K562 (cell line): ENCODE measurements around the gene CDKN2C. TPM values are rescaled to one million over a fixed set of nuclear protein-coding genes. Genes with fewer than 3 reads are reported as not detected.
A peak's percentile ranks its signal among the peaks of the same experiment; 100 is the strongest.

Experiments
- ARID1B ChIP-seq: fragments of 450-650 bp; IDR thresholded peaks from 2 replicates; pipeline ENCODE4 v1.6.1; 2016; ENCODE audit warnings: antibody characterized with exemption, mild to moderate bottlenecking, inconsistent platforms
- BDP1 ChIP-seq: IDR thresholded peaks from 3 replicates; pipeline ENCODE4 v1.6.1; 2011; ENCODE audit not compliant: insufficient read length, insufficient read depth
- CBFA2T3 ChIP-seq: fragments of 450-650 bp; IDR thresholded peaks from 2 replicates; pipeline ENCODE4 v1.6.1; 2017
- CTBP1 ChIP-seq: fragments of 450-650 bp; IDR thresholded peaks from 2 replicates; pipeline ENCODE4 v1.6.1; 2016; ENCODE audit warnings: borderline replicate concordance
- DPF2 ChIP-seq: fragments of 450-650 bp; IDR thresholded peaks from 2 replicates; pipeline ENCODE4 v1.6.1; 2016
- ELF4 ChIP-seq: fragments of 450-650 bp; formaldehyde crosslinking; IDR thresholded peaks from 2 replicates; pipeline ENCODE4 v1.4.0; 2022; ENCODE audit warnings: missing genetic modification characterization
- EWSR1 ChIP-seq: fragments of 450-650 bp; IDR thresholded peaks from 2 replicates; pipeline ENCODE4 v1.6.1; 2018; ENCODE audit warnings: borderline replicate concordance, mild to moderate bottlenecking, low read depth, moderate library complexity; ENCODE audit not compliant: partially characterized antibody
- HMG20A ChIP-seq: fragments of 450-650 bp; formaldehyde crosslinking; conservative IDR thresholded peaks from 2 replicates; pipeline ENCODE4 v1.4.0; 2020; ENCODE audit warnings: mild to moderate bottlenecking, mixed read lengths
- HNRNPLL ChIP-seq: fragments of 200-400 bp; formaldehyde crosslinking; IDR thresholded peaks from 2 replicates; pipeline ENCODE4 v1.6.1; 2017; ENCODE audit warnings: low read length, low read depth, mild to moderate bottlenecking; ENCODE audit not compliant: poor library complexity, severe bottlenecking
- IRF2 ChIP-seq: sonication (generic); formaldehyde crosslinking; IDR thresholded peaks from 2 replicates; pipeline ENCODE4 v1.8.1; 2022; ENCODE audit warnings: mild to moderate bottlenecking, missing genetic modification reagents
- MEF2A ChIP-seq: IDR thresholded peaks from 2 replicates; pipeline ENCODE4 v1.6.1; 2011; ENCODE audit warnings: low read depth, mild to moderate bottlenecking, low read length, moderate library complexity; ENCODE audit not compliant: control insufficient read depth
- NEUROD1 ChIP-seq: fragments of 150-350 bp; IDR thresholded peaks from 2 replicates; pipeline ENCODE4 v1.6.1; 2014; ENCODE audit warnings: borderline replicate concordance, low read length, low read depth; ENCODE audit not compliant: partially characterized antibody
- NFIX ChIP-seq: fragments of 250-450 bp; sonication (Bioruptor Pico); IDR thresholded peaks from 2 replicates; pipeline ENCODE4 v1.4.0; 2020; ENCODE audit warnings: low read depth, mild to moderate bottlenecking, moderate library complexity
- ZFX ChIP-seq: sonication (generic); formaldehyde crosslinking; IDR thresholded peaks from 2 replicates; pipeline ENCODE4 v1.8.0; 2022; ENCODE audit warnings: mild to moderate bottlenecking, missing genetic modification reagents, moderate library complexity
- ZNF175 ChIP-seq: fragments of 200-800 bp; sonication (Bioruptor generic); IDR thresholded peaks from 2 replicates; pipeline ENCODE4 v1.6.1; 2016; ENCODE audit warnings: low read depth, mild to moderate bottlenecking, missing genetic modification characterization, missing compliant biosample characterization
- ZNF551 ChIP-seq: fragments of 250-450 bp; sonication (Bioruptor Pico); IDR thresholded peaks from 2 replicates; pipeline ENCODE4 v1.5.0; 2021; ENCODE audit warnings: mild to moderate bottlenecking, moderate library complexity
- ZNF696 ChIP-seq: fragments of 250-450 bp; sonication (Bioruptor Pico); conservative IDR thresholded peaks from 2 replicates; pipeline ENCODE4 v1.4.0; 2020; ENCODE audit warnings: mild to moderate bottlenecking, moderate library complexity
- ZNF830 ChIP-seq: fragments of 250-450 bp; sonication (Bioruptor Pico); IDR thresholded peaks from 2 replicates; pipeline ENCODE4 v1.5.0; 2021; ENCODE audit warnings: mild to moderate bottlenecking
- polyA plus RNA-seq, 8 experiments: library from polyadenylated mRNA; depleted of rRNA in 4 of 8; stranded (reverse) in 5 of 8; unstranded in 3 of 8; fragments of >200 nt; fragmentation: Nextera tagmentation in 2 of 8; fragmentation: Illumina TruSeq in 1 of 8; extraction: Ambion mirVana in 2 of 8; extraction: Trizol in 1 of 8; gene quantifications; 2 replicates each; pipeline versions ENCODE4 v1.2.1 to v1.2.3, GENCODE V29; 2011 to 2014; ENCODE audit warnings: inconsistent platforms in 1 of 8, missing spikeins in 1 of 8
- total RNA-seq, 7 experiments: library from RNA; depleted of rRNA in 6 of 7; stranded (reverse); fragments of >200 nt in 6 of 7; fragmentation: Illumina TruSeq in 2 of 7; extraction: Trizol in 2 of 7; gene quantifications; 2 replicates each; pipeline versions ENCODE4 v1.2.1 to v1.2.3, GENCODE V29; 2011 to 2021; ENCODE audit warnings: low replicate concordance in 1 of 7
- TF ChIP-seq, protein P1 (sequence below), 3 experiments: IDR thresholded peaks in 2 of 3; conservative IDR thresholded peaks in 1 of 3; 2 replicates each; pipeline ENCODE4 v1.5.1; 2011 to 2012; ENCODE audit warnings: low read length in 3 of 3, mild to moderate bottlenecking in 3 of 3, control low read depth in 2 of 3, improper control_type of control experiment in 1 of 3, inconsistent platforms in 1 of 3, low read depth in 1 of 3, mixed read lengths in 1 of 3, moderate library complexity in 1 of 3; ENCODE audit not compliant: insufficient read depth in 2 of 3
- TF ChIP-seq, protein P2 (sequence below), 2 experiments: fragments of 250-450 bp in 1 of 2; fragments of 450-650 bp in 1 of 2; sonication (Bioruptor Pico) in 1 of 2; IDR thresholded peaks; 2 replicates each; pipeline versions ENCODE4 v1.6.1 to v1.8.0; 2016 to 2021; ENCODE audit warnings: mild to moderate bottlenecking in 2 of 2, moderate library complexity in 2 of 2, missing compliant biosample characterization in 1 of 2, missing genetic modification characterization in 1 of 2
- TF ChIP-seq, protein P3 (sequence below), 2 experiments: IDR thresholded peaks; 2 replicates each; pipeline ENCODE4 v1.6.1; 2012; ENCODE audit warnings: improper control_type of control experiment in 2 of 2, low read depth in 2 of 2, low read length in 2 of 2, borderline replicate concordance in 1 of 2

CDKN2C gene
- total and polyA plus RNA-seq, 9 of the 15 experiments (the other 6 are each of a cell fraction or from before 2014, with no cell fraction given) = 11.9 to 74.3 (median 45.9) TPM

DNA sequence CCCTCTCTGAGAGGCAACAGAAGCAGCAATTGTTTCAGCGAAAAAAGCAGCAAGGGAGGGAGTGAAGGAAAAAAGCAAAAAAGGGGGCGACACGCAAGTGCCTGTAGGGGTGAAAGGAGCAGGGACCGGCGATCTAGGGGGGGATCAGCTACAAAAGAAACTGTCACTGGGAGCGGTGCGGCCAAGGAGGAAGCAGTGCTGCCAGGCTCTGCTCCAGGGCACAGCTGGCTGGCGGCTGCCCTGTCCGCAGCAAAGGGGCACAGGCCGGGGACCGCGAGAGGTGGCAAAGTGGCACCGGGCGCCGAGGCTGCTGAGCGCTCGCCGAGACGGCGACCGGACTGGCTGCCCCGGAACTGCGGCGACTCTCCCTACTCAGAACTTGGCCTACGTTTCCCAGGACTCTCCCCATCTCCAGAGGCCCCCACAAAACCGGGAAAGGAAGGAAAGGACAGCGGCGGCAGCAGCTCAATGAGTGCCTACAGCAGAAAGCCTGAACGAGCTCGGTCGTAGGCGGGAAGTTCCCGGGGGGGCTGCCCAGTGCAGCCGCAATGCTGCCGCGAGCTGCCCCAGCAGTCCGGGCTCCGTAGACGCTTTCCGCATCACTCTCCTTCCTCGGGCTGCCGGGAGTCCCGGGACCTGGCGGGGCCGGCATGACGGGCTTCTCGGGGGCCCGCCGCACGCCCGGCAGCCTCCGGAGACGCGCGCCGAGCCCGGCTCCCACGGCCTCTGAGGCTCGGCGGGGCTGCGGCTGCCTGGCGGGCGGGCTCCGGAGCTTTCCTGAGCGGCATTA is 1.0 kb upstream of the CDKN2C start (continued):
- TF ChIP-seq ZNF551 (CRISPR knock-in tag) = no peak
- TF ChIP-seq HNRNPLL = no peak
- no peak for TF ChIP-seq MEF2A
- no peak for TF ChIP-seq ZNF175
- TF ChIP-seq ARID1B = no peak
- TF ChIP-seq, protein P1, sequence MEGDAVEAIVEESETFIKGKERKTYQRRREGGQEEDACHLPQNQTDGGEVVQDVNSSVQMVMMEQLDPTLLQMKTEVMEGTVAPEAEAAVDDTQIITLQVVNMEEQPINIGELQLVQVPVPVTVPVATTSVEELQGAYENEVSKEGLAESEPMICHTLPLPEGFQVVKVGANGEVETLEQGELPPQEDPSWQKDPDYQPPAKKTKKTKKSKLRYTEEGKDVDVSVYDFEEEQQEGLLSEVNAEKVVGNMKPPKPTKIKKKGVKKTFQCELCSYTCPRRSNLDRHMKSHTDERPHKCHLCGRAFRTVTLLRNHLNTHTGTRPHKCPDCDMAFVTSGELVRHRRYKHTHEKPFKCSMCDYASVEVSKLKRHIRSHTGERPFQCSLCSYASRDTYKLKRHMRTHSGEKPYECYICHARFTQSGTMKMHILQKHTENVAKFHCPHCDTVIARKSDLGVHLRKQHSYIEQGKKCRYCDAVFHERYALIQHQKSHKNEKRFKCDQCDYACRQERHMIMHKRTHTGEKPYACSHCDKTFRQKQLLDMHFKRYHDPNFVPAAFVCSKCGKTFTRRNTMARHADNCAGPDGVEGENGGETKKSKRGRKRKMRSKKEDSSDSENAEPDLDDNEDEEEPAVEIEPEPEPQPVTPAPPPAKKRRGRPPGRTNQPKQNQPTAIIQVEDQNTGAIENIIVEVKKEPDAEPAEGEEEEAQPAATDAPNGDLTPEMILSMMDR (IDR thresholded peaks at IDR 0.05 in 2 of 3, conservative IDR thresholded peaks at IDR 0.05 in 1 of 3; ENCODE audit: insufficient read depth in 2 of 3, low read depth in 1 of 3, low read length in 3 of 3) = peak in 1 of 3 experiments; percentile 21; a peak in 1 of 6 replicates
- TF ChIP-seq ZNF696 (CRISPR knock-in tag) = no peak
- TF ChIP-seq NFIX (CRISPR knock-in tag) = no peak
- no peak for TF ChIP-seq ZNF830 (CRISPR knock-in tag)
- TF ChIP-seq CBFA2T3 = no peak
- TF ChIP-seq BDP1 = no peak
- peak; percentile 62; the same call in 1 of the 2 replicates for TF ChIP-seq ELF4
- TF ChIP-seq IRF2 = no peak
- TF ChIP-seq CTBP1 = no peak; the same call in 1 of the 2 replicates
- TF ChIP-seq ZFX (CRISPR knock-in tag) = no peak
- TF ChIP-seq NEUROD1 = no peak
- peak; percentile 65 for TF ChIP-seq DPF2
- TF ChIP-seq EWSR1 = no peak
- TF ChIP-seq, protein P2, sequence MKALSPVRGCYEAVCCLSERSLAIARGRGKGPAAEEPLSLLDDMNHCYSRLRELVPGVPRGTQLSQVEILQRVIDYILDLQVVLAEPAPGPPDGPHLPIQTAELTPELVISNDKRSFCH (CRISPR knock-in tag; IDR thresholded peaks at IDR 0.05) = no peak
- TF ChIP-seq, protein P2 (tag; IDR thresholded peaks at IDR 0.05) = no peak
- no peak for TF ChIP-seq HMG20A (CRISPR knock-in tag)
- TF ChIP-seq, protein P3, sequence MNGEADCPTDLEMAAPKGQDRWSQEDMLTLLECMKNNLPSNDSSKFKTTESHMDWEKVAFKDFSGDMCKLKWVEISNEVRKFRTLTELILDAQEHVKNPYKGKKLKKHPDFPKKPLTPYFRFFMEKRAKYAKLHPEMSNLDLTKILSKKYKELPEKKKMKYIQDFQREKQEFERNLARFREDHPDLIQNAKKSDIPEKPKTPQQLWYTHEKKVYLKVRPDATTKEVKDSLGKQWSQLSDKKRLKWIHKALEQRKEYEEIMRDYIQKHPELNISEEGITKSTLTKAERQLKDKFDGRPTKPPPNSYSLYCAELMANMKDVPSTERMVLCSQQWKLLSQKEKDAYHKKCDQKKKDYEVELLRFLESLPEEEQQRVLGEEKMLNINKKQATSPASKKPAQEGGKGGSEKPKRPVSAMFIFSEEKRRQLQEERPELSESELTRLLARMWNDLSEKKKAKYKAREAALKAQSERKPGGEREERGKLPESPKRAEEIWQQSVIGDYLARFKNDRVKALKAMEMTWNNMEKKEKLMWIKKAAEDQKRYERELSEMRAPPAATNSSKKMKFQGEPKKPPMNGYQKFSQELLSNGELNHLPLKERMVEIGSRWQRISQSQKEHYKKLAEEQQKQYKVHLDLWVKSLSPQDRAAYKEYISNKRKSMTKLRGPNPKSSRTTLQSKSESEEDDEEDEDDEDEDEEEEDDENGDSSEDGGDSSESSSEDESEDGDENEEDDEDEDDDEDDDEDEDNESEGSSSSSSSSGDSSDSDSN (IDR thresholded peaks at IDR 0.05; ENCODE audit: borderline replicate concordance in 1 of 2, low read depth in 2 of 2, low read length in 2 of 2) = peak in 1 of 2 experiments; percentile 36; a peak in 2 of 4 replicates
